Pulmonary artery endothelial cell (primary cell): Measurements from ENCODE around the gene SCYGR1. TPM values are rescaled to one million over a fixed set of nuclear protein-coding genes. Genes with fewer than 3 reads are reported as not detected.
"Not testable (repeated sequence)": the region's sequence is repeated elsewhere in the genome, so short reads cannot be mapped to it uniquely, and the experiment has no call there.

Experiments used
- DNase-seq: peaks from one replicate; pipeline ENCODE4 v3.0.0-alpha.2; 2011; ENCODE audit warnings: low read depth, low spot score
- total RNA-seq: library from RNA; depleted of rRNA; stranded (reverse); fragments of >200 nt; gene quantifications from 2 replicates; pipeline ENCODE4 v1.2.3, GENCODE V29; 2014

Gene SCYGR1
- total RNA-seq = not detected in 2 replicates

GRCh38 chr2:227387583-227387982, at the start of gene SCYGR1:
TSS of gene SCYGR1 (minus strand) at chr2:227387949. CDS start at chr2:227387949, 0 bp downstream.
- not testable (repeated sequence) for DNase-seq

GRCh38 chr2:227436436-227437174, 48.9 kb upstream of the SCYGR1 start:
- no peak for DNase-seq

GRCh38 chr2:227433171-227433570, 45.4 kb upstream of the SCYGR1 start:
- DNase-seq = no peak

GRCh38 chr2:227430639-227431038, 42.9 kb upstream of the SCYGR1 start:
- DNase-seq = no peak

- DNase-seq = no peak
These were observed 41.1 kb upstream of the SCYGR1 start for GRCh38 chr2:227428731-227429285.

GRCh38 chr2:227423656-227424499, 36.1 kb upstream of the SCYGR1 start:
- no peak for DNase-seq

GRCh38 chr2:227420087-227421052, 32.6 kb upstream of the SCYGR1 start:
- no peak for DNase-seq

- no peak for DNase-seq
These were observed 29.0 kb upstream of the SCYGR1 start for GRCh38 chr2:227416701-227417100.

- DNase-seq = peak; percentile 53
These were observed 28.0 kb upstream of the SCYGR1 start for GRCh38 chr2:227415538-227416424.

- no peak for DNase-seq
These were observed 27.1 kb upstream of the SCYGR1 start for GRCh38 chr2:227414846-227415245.

- no peak for DNase-seq
These were observed 25.6 kb upstream of the SCYGR1 start for GRCh38 chr2:227413371-227413770.

GRCh38 chr2:227412877-227413276, 25.1 kb upstream of the SCYGR1 start:
- DNase-seq = no peak

- no peak for DNase-seq
These were observed 24.2 kb upstream of the SCYGR1 start for GRCh38 chr2:227411990-227412350.

GRCh38 chr2:227411320-227411989, 23.7 kb upstream of the SCYGR1 start:
- DNase-seq = no peak

GRCh38 chr2:227410191-227410590, 22.4 kb upstream of the SCYGR1 start:
- DNase-seq = no peak

- no peak for DNase-seq
These were observed 19.9 kb upstream of the SCYGR1 start for GRCh38 chr2:227407591-227408151.

GRCh38 chr2:227406177-227407031, 18.7 kb upstream of the SCYGR1 start:
- peak; percentile 91 for DNase-seq

- DNase-seq = no peak
These were observed 17.0 kb upstream of the SCYGR1 start for GRCh38 chr2:227404585-227405271.
